Panc1 (cell line): ENCODE results near the gene CDK11B. TPM values are rescaled to one million over a fixed set of nuclear protein-coding genes. Genes with fewer than 3 reads are reported as not detected.
"Not testable (repeated sequence)": the region's sequence is repeated elsewhere in the genome, so short reads cannot be mapped to it uniquely, and the experiment has no call there.

Source experiments
- ATAC-seq: fragments of 200-7000 bp; cut with Tn5 transposase; 2 replicates; pipeline ENCODE4 v1.9.1; 2020; ENCODE audit warnings: mild to moderate bottlenecking, moderate library complexity
- BruUV-seq: library from RNA; stranded (reverse); fragments of 400-500 nt; replicated peaks from 2 replicates; lab custom pipeline; 2021; lab: Mats Ljungman, UMichigan
- CTCF ChIA-PET: fragments of 300-600 bp; sonication (Branson Sonifier 250); formaldehyde crosslinking; loops from one replicate; lab custom pipeline; 2022; ENCODE audit warnings: antibody characterized with exemption; lab: Charles Lee
- POLR2A ChIA-PET: fragments of 300-600 bp; sonication (Branson Sonifier 250); formaldehyde crosslinking; loops from one replicate; lab custom pipeline; 2022; ENCODE audit warnings: antibody characterized with exemption; lab: Charles Lee
- DNase-seq: peaks from one replicate; pipeline ENCODE4 v3.0.0-alpha.2; 2010; ENCODE audit warnings: low read depth, low spot score
- H3K27ac ChIP-seq: 2 replicates; pipeline ENCODE4 v1.5.1; 2011; ENCODE audit warnings: mild to moderate bottlenecking, low read length, inconsistent platforms
- H3K27me3 ChIP-seq: fragments of 200-500 bp; sonication (Bioruptor generic); 2 replicates; pipeline ENCODE4 v1.6.0; 2014; ENCODE audit warnings: low read length, inconsistent platforms; ENCODE audit not compliant: control insufficient read depth, insufficient read depth
- H3K36me3 ChIP-seq: fragments of 200-500 bp; sonication (Bioruptor generic); 2 replicates; pipeline ENCODE4 v1.5.1; 2014; ENCODE audit warnings: inconsistent platforms, mild to moderate bottlenecking, low read length, moderate library complexity; ENCODE audit not compliant: control insufficient read depth, insufficient read depth
- H3K4me1 ChIP-seq: 2 replicates; pipeline ENCODE4 v1.5.1; 2011; ENCODE audit warnings: inconsistent platforms, mild to moderate bottlenecking, low read length, moderate library complexity; ENCODE audit not compliant: control insufficient read depth, insufficient read depth
- H3K4me3 ChIP-seq, 2 experiments: 2 replicates each; pipeline ENCODE4 v1.5.1; 2011 to 2012; ENCODE audit warnings: low read depth in 2 of 2, low read length in 2 of 2, mild to moderate bottlenecking in 2 of 2, inconsistent platforms in 1 of 2, moderate library complexity in 1 of 2
- H3K9me3 ChIP-seq: fragments of 200-500 bp; sonication (Bioruptor generic); 2 replicates; pipeline ENCODE4 v1.5.1; 2014; ENCODE audit warnings: low read depth, mild to moderate bottlenecking, inconsistent platforms, low read length, moderate library complexity; ENCODE audit not compliant: control insufficient read depth, insufficient read depth
- CTCF ChIP-seq: fragments of 450-650 bp; IDR thresholded peaks from 2 replicates; pipeline ENCODE4 v1.5.1; 2017; ENCODE audit warnings: mild to moderate bottlenecking
- POLR2AphosphoS5 ChIP-seq: IDR thresholded peaks from 2 replicates; pipeline ENCODE4 v1.6.1; 2012; ENCODE audit warnings: mild to moderate bottlenecking, low read depth, low read length, moderate library complexity
- REST ChIP-seq, 2 experiments: IDR thresholded peaks; 2 replicates each; pipeline ENCODE4 v1.6.1; 2011 to 2012; ENCODE audit warnings: low read depth in 2 of 2, control low read depth in 1 of 2, low read length in 1 of 2, mild to moderate bottlenecking in 1 of 2, moderate library complexity in 1 of 2; ENCODE audit not compliant: insufficient read depth in 1 of 2
- SIN3A ChIP-seq: IDR thresholded peaks from 2 replicates; pipeline ENCODE4 v1.6.1; 2012; ENCODE audit warnings: low read depth, mild to moderate bottlenecking, low read length, moderate library complexity, borderline replicate concordance; ENCODE audit not compliant: insufficient read depth
- TCF7L2 ChIP-seq: IDR thresholded peaks from 2 replicates; pipeline ENCODE4 v1.6.1; 2011; ENCODE audit warnings: mild to moderate bottlenecking, low read depth, low read length, inconsistent platforms
- in situ Hi-C: cut with HindIII; loops from 2 replicates; pipeline ENCODE4 v1.10.0; 2016; ENCODE audit warnings: low sequenced_read_pairs, low pct_unique_long_range_greater_than_20kb
- intact Hi-C: fragments of 100-400 bp; cut with micrococcal nuclease; formaldehyde crosslinking; loops from one replicate; pipeline ENCODE4 v1.10.0; 2022; ENCODE audit not compliant: unreplicated experiment
- total RNA-seq: library from RNA; stranded (reverse); gene quantifications from one replicate; pipeline ENCODE4 v1.2.1, GENCODE V29; 2021; ENCODE audit not compliant: unreplicated experiment

CDK11B gene
- total RNA-seq, 1 experiment from 2014 or later = 36.5 TPM

- DNase-seq = no peak
- BruUV-seq = no TSS peak
- no peak overlapping the region for H3K4me3 ChIP-seq
- peaks cover 21% of the 10 kb centered on the region for H3K4me1 ChIP-seq
- H3K9me3 ChIP-seq = no peaks in the 10 kb centered on the region
- no peaks in the 10 kb centered on the region for H3K36me3 ChIP-seq
- no peaks in the 10 kb centered on the region for H3K27me3 ChIP-seq
- 0 out of 2 replicates have a peak, but pooled peaks have one; percentile 35 for ATAC-seq
- H3K27ac ChIP-seq = no peak overlapping the region
- TF ChIP-seq CTCF (no peak), SIN3A (no peak), TCF7L2 (no peak), REST (IDR thresholded peaks at IDR 0.05; ENCODE audit: insufficient read depth in 1 of 2, low read depth in 2 of 2, low read length in 1 of 2) (no peak), POLR2AphosphoS5 (no peak)
- intact Hi-C loops = no loop called here
- ChIA-PET POLR2A (no interaction called here), CTCF (interaction anchor here (0.9 kb wide), 1 partner anchor 12 kb away, joined by 4 read pairs; no protein-coding TSS in a partner anchor)
- in situ Hi-C loops = no loop called here
These were observed 19.1 kb upstream of the CDK11B start for GRCh38 chr1:1677718-1678580.

- H3K4me3 ChIP-seq, H3K27me3 ChIP-seq, H3K36me3 ChIP-seq, DNase-seq, H3K9me3 ChIP-seq, CTCF ChIA-PET, POLR2A ChIA-PET, BruUV-seq, ATAC-seq, intact Hi-C loops, in situ Hi-C loops, H3K27ac ChIP-seq: not testable (repeated sequence)
- H3K4me1 ChIP-seq = peaks cover 10% of the 10 kb centered on the region
These were observed 17.3 kb upstream of the CDK11B start for GRCh38 chr1:1676087-1676486.

GRCh38 chr1:1675218-1675617, 16.4 kb upstream of the CDK11B start:
- H3K36me3 ChIP-seq, intact Hi-C loops, ATAC-seq, H3K9me3 ChIP-seq, H3K4me1 ChIP-seq, BruUV-seq, CTCF ChIA-PET, H3K4me3 ChIP-seq, DNase-seq, H3K27me3 ChIP-seq, H3K27ac ChIP-seq, in situ Hi-C loops, POLR2A ChIA-PET: not testable (repeated sequence)

- H3K27ac ChIP-seq, H3K27me3 ChIP-seq, BruUV-seq, H3K4me1 ChIP-seq, intact Hi-C loops, H3K4me3 ChIP-seq, DNase-seq, H3K36me3 ChIP-seq, ATAC-seq, CTCF ChIA-PET, H3K9me3 ChIP-seq, POLR2A ChIA-PET, in situ Hi-C loops: not testable (repeated sequence)
These were observed 16.0 kb upstream of the CDK11B start for GRCh38 chr1:1674806-1675205.
